ENCODE results near the gene ZNF33A.
"Not testable (repeated sequence)": the region's sequence is repeated elsewhere in the genome, so short reads cannot be mapped to it uniquely, and the experiment has no call there.

ZNF33A gene

GRCh38 chr10:38070501-38070900 lies 60.0 kb downstream of the ZNF33A start:
- H3K36me3 ChIP-seq (ENCODE audit: control insufficient read depth, low read length) = no peaks in the 10 kb centered on the region
- no peaks in the 10 kb centered on the region for H3K27me3 ChIP-seq (ENCODE audit: control insufficient read depth, low read length)
- no peaks in the 10 kb centered on the region for H3K79me2 ChIP-seq (ENCODE audit: control insufficient read depth, low read length)
- no peaks in the 10 kb centered on the region; the same call in 1 of the 2 replicates for H3K9me3 ChIP-seq (ENCODE audit: control insufficient read depth, insufficient read depth, low read length)
- no peaks in the 10 kb centered on the region for H4K20me1 ChIP-seq (ENCODE audit: control insufficient read depth, insufficient read depth, low read depth, low read length)
- no peak overlapping the region for H3K27ac ChIP-seq (ENCODE audit: low read depth, low read length)
- H3F3A ChIP-seq (ENCODE audit: control insufficient read depth, insufficient read depth) = no peaks in the 10 kb centered on the region
- TF ChIP-seq EZH2phosphoT487 (IDR thresholded peaks at IDR 0.05; ENCODE audit: borderline replicate concordance, low read length) (no peak), CTCF (IDR thresholded peaks at IDR 0.05; ENCODE audit: low read depth, low read length, poor library complexity, severe bottlenecking) (no peak)
- no peaks in the 10 kb centered on the region for H3K9me2 ChIP-seq (replicated peaks; ENCODE audit: control insufficient read depth, low read length)
- H3K4me2 ChIP-seq (ENCODE audit: low read length) = no peak overlapping the region
- no peak overlapping the region for H3K4me3 ChIP-seq (ENCODE audit: low read length)
- H3K4me1 ChIP-seq (ENCODE audit: control insufficient read depth, low read length) = peaks cover 10% of the 10 kb centered on the region

- TF ChIP-seq CTCF (IDR thresholded peaks at IDR 0.05; ENCODE audit: low read depth, low read length, poor library complexity, severe bottlenecking) (no peak), EZH2phosphoT487 (IDR thresholded peaks at IDR 0.05; ENCODE audit: borderline replicate concordance, low read length) (no peak)
- Histone ChIP-seq H3K36me3 (ENCODE audit: control insufficient read depth, low read length) (no peaks in the 10 kb centered on the region), H4K20me1 (ENCODE audit: control insufficient read depth, insufficient read depth, low read depth, low read length) (no peaks in the 10 kb centered on the region), H3F3A (ENCODE audit: control insufficient read depth, insufficient read depth) (no peaks in the 10 kb centered on the region), H3K4me3 (ENCODE audit: low read length) (peak overlapping the region; percentile 20; the same call in 1 of the 2 replicates), H3K9me3 (ENCODE audit: control insufficient read depth, insufficient read depth, low read length) (peaks cover 9% of the 10 kb centered on the region), H3K27ac (ENCODE audit: low read depth, low read length) (no peak overlapping the region), H3K4me2 (ENCODE audit: low read length) (no peak overlapping the region), H3K27me3 (ENCODE audit: control insufficient read depth, low read length) (no peaks in the 10 kb centered on the region), H3K4me1 (ENCODE audit: control insufficient read depth, low read length) (peaks cover 10% of the 10 kb centered on the region), H3K79me2 (ENCODE audit: control insufficient read depth, low read length) (no peaks in the 10 kb centered on the region), H3K9me2 (replicated peaks; ENCODE audit: control insufficient read depth, low read length) (no peaks in the 10 kb centered on the region)
These were observed 62.1 kb downstream of the ZNF33A start for GRCh38 chr10:38072552-38072951.

- no peak overlapping the region for H3K4me3 ChIP-seq (ENCODE audit: low read length)
- peaks cover 9% of the 10 kb centered on the region for H3K9me3 ChIP-seq (ENCODE audit: control insufficient read depth, insufficient read depth, low read length)
- no peak overlapping the region for H3K27ac ChIP-seq (ENCODE audit: low read depth, low read length)
- no peaks in the 10 kb centered on the region for H3K79me2 ChIP-seq (ENCODE audit: control insufficient read depth, low read length)
- H3K4me2 ChIP-seq (ENCODE audit: low read length) = no peak overlapping the region
- H3K36me3 ChIP-seq (ENCODE audit: control insufficient read depth, low read length) = no peaks in the 10 kb centered on the region
- no peak for TF ChIP-seq CTCF (IDR thresholded peaks at IDR 0.05; ENCODE audit: low read depth, low read length, poor library complexity, severe bottlenecking)
- TF ChIP-seq EZH2phosphoT487 (IDR thresholded peaks at IDR 0.05; ENCODE audit: borderline replicate concordance, low read length) = no peak
- no peaks in the 10 kb centered on the region for H3K27me3 ChIP-seq (ENCODE audit: control insufficient read depth, low read length)
- no peaks in the 10 kb centered on the region for H3K9me2 ChIP-seq (replicated peaks; ENCODE audit: control insufficient read depth, low read length)
- peaks cover 10% of the 10 kb centered on the region for H3K4me1 ChIP-seq (ENCODE audit: control insufficient read depth, low read length)
- H3F3A ChIP-seq (ENCODE audit: control insufficient read depth, insufficient read depth) = no peaks in the 10 kb centered on the region
- no peaks in the 10 kb centered on the region for H4K20me1 ChIP-seq (ENCODE audit: control insufficient read depth, insufficient read depth, low read depth, low read length)
These were observed 66.2 kb downstream of the ZNF33A start for GRCh38 chr10:38076687-38077086.

- Histone ChIP-seq H3K36me3 (ENCODE audit: control insufficient read depth, low read length) (peaks cover 37% of the 10 kb centered on the region), H3K4me1 (ENCODE audit: control insufficient read depth, low read length) (peaks cover 15% of the 10 kb centered on the region), H3K79me2 (ENCODE audit: control insufficient read depth, low read length) (peaks cover 16% of the 10 kb centered on the region), H3K4me2 (ENCODE audit: low read length) (peak overlapping the region; percentile 96; the same call in 1 of the 2 replicates), H3K4me3 (ENCODE audit: low read length) (peak overlapping the region; percentile 99)
- H3K27ac ChIP-seq (ENCODE audit: low read depth, low read length); H3K27me3 ChIP-seq (ENCODE audit: control insufficient read depth, low read length); H3K9me3 ChIP-seq (ENCODE audit: control insufficient read depth, insufficient read depth, low read length); H3F3A ChIP-seq (ENCODE audit: control insufficient read depth, insufficient read depth); H4K20me1 ChIP-seq (ENCODE audit: control insufficient read depth, insufficient read depth, low read depth, low read length); H3K9me2 ChIP-seq (replicated peaks; ENCODE audit: control insufficient read depth, low read length): not testable (repeated sequence)
These were observed 82.8 kb downstream of the ZNF33A start for GRCh38 chr10:38093318-38093717.

All from DOHH2 (cell line).